GM23338 (cell line): Measurements from ENCODE around the gene MAG. TPM values are rescaled to one million over a fixed set of nuclear protein-coding genes. Genes with fewer than 3 reads are reported as not detected.

ENCODE experiments used
- ATAC-seq: fragments of 200-7000 bp; cut with Tn5 transposase; 3 replicates; pipeline ENCODE4 v1.9.1; 2020
- DNase-seq: peaks from one replicate; pipeline ENCODE4 v3.0.0-alpha.2; 2015; ENCODE audit warnings: low spot score
- H2AFZ ChIP-seq: fragments of 200-600 bp; sonication (generic); 2 replicates; pipeline ENCODE4 v1.8.0; 2016; ENCODE audit warnings: antibody characterized with exemption, mild to moderate bottlenecking, moderate library complexity
- H3F3A ChIP-seq: fragments of 200-600 bp; sonication (generic); replicated peaks from 2 replicates; pipeline ENCODE4 v1.8.0; 2017; ENCODE audit warnings: antibody characterized with exemption, mixed run types, low read depth
- H3K27ac ChIP-seq: fragments of 200-600 bp; sonication (generic); 2 replicates; pipeline ENCODE4 v1.6.1; 2016; ENCODE audit warnings: low read depth
- H3K27me3 ChIP-seq: fragments of 200-600 bp; sonication (generic); 2 replicates; pipeline ENCODE4 v1.8.0; 2016; ENCODE audit warnings: mild to moderate bottlenecking, mixed run types, moderate library complexity; ENCODE audit not compliant: insufficient read depth
- H3K36me3 ChIP-seq: fragments of 200-600 bp; sonication (generic); 2 replicates; pipeline ENCODE4 v1.8.0; 2016; ENCODE audit warnings: mild to moderate bottlenecking; ENCODE audit not compliant: insufficient read depth
- H3K4me1 ChIP-seq: fragments of 200-600 bp; sonication (generic); 2 replicates; pipeline ENCODE4 v1.8.0; 2016; ENCODE audit warnings: mild to moderate bottlenecking, moderate library complexity; ENCODE audit not compliant: insufficient read depth
- H3K4me2 ChIP-seq: fragments of 200-600 bp; sonication (generic); 2 replicates; pipeline ENCODE4 v1.7.1; 2017; ENCODE audit warnings: mixed run types
- H3K4me3 ChIP-seq: fragments of 200-600 bp; sonication (generic); 2 replicates; pipeline ENCODE4 v1.6.1; 2016; ENCODE audit warnings: mixed run types
- H3K79me2 ChIP-seq: fragments of 200-600 bp; sonication (generic); replicated peaks from 2 replicates; pipeline ENCODE4 v1.8.0; 2017; ENCODE audit warnings: mild to moderate bottlenecking; ENCODE audit not compliant: insufficient read depth
- H3K9me2 ChIP-seq: fragments of 200-600 bp; sonication (generic); 2 replicates; pipeline ENCODE4 v1.8.0; 2017; ENCODE audit not compliant: insufficient read depth
- H4K20me1 ChIP-seq: fragments of 200-600 bp; sonication (generic); replicated peaks from 2 replicates; pipeline ENCODE4 v1.8.0; 2017; ENCODE audit warnings: mild to moderate bottlenecking; ENCODE audit not compliant: insufficient read depth
- H3K27ac Mint-ChIP-seq: 2 replicates; pipeline ENCODE4 v1.8.0; 2020; ENCODE audit warnings: inconsistent platforms, mild to moderate bottlenecking, moderate library complexity, mixed read lengths
- H3K27me3 Mint-ChIP-seq: 3 replicates; pipeline ENCODE4 v1.8.0; 2022; ENCODE audit warnings: low read depth, mild to moderate bottlenecking, moderate library complexity, mixed read lengths, inconsistent platforms; ENCODE audit not compliant: insufficient read depth, poor library complexity
- H3K36me3 Mint-ChIP-seq: 3 replicates; pipeline ENCODE4 v1.8.0; 2021; ENCODE audit warnings: low read depth, mild to moderate bottlenecking, inconsistent platforms, moderate library complexity, mixed read lengths
- H3K4me1 Mint-ChIP-seq: 3 replicates; pipeline ENCODE4 v1.8.0; 2020; ENCODE audit warnings: mild to moderate bottlenecking, inconsistent platforms, mixed read lengths
- H3K4me3 Mint-ChIP-seq: 3 replicates; pipeline ENCODE4 v1.8.0; 2021; ENCODE audit warnings: moderate library complexity, mild to moderate bottlenecking, inconsistent platforms, mixed read lengths
- H3K9me3 Mint-ChIP-seq: 3 replicates; pipeline ENCODE4 v1.8.0; 2020; ENCODE audit warnings: moderate library complexity, mild to moderate bottlenecking, inconsistent platforms, mixed read lengths
- CREB1 ChIP-seq: fragments of 250-450 bp; sonication (Bioruptor Pico); IDR thresholded peaks from 2 replicates; pipeline ENCODE4 v1.5.0; 2020; ENCODE audit warnings: low read depth, mild to moderate bottlenecking, moderate library complexity
- ETS1 ChIP-seq: IDR thresholded peaks from 2 replicates; pipeline ENCODE4 v1.6.1; 2016; ENCODE audit warnings: antibody characterized with exemption
- EZH2 ChIP-seq: fragments of 200-600 bp; sonication (generic); IDR thresholded peaks from one replicate; pipeline ENCODE4 v1.8.0; 2017; ENCODE audit warnings: antibody characterized with exemption, mild to moderate bottlenecking, low read depth; ENCODE audit not compliant: unreplicated experiment
- EZH2phosphoT487 ChIP-seq: fragments of 200-600 bp; sonication (generic); IDR thresholded peaks from one replicate; pipeline ENCODE4 v1.8.1; 2018; ENCODE audit warnings: antibody characterized with exemption; ENCODE audit not compliant: unreplicated experiment
- JUNB ChIP-seq: IDR thresholded peaks from one replicate; pipeline ENCODE4 v1.6.1; 2016; ENCODE audit warnings: antibody characterized with exemption; ENCODE audit not compliant: unreplicated experiment
- NANOG ChIP-seq: IDR thresholded peaks from 2 replicates; pipeline ENCODE4 v1.6.1; 2016; ENCODE audit warnings: antibody characterized with exemption, borderline replicate concordance
- POLR2AphosphoS5 ChIP-seq: IDR thresholded peaks from 2 replicates; pipeline ENCODE4 v1.6.1; 2016; ENCODE audit warnings: antibody characterized with exemption, low read depth
- REST ChIP-seq: IDR thresholded peaks from one replicate; pipeline ENCODE4 v1.6.1; 2018; ENCODE audit warnings: antibody characterized with exemption; ENCODE audit not compliant: unreplicated experiment
- STAT1 ChIP-seq: IDR thresholded peaks from one replicate; pipeline ENCODE4 v1.6.1; 2016; ENCODE audit warnings: antibody characterized with exemption; ENCODE audit not compliant: unreplicated experiment
- ZNF114 ChIP-seq: fragments of 250-450 bp; sonication (Bioruptor Pico); IDR thresholded peaks from 2 replicates; pipeline ENCODE4 v1.5.0; 2020; ENCODE audit warnings: mild to moderate bottlenecking, moderate library complexity
- ZNF331 ChIP-seq: fragments of 250-450 bp; sonication (Bioruptor Pico); IDR thresholded peaks from 2 replicates; pipeline ENCODE4 v1.5.0; 2020; ENCODE audit warnings: low read depth, mild to moderate bottlenecking, moderate library complexity
- polyA plus RNA-seq: library from polyadenylated mRNA; unstranded; fragments of >200 nt; fragmentation: Nextera tagmentation; extraction: Ambion mirVana; gene quantifications from 2 replicates; pipeline ENCODE4 v1.2.1, GENCODE V29; 2016
- total RNA-seq: library from RNA; depleted of rRNA; stranded (reverse); fragments of >200 nt; shearing (Covaris generic); gene quantifications from 2 replicates; pipeline ENCODE4 v1.2.3, GENCODE V29; 2014
- TF ChIP-seq, protein P1 (sequence below), 2 experiments: fragments of 200-600 bp in 1 of 2; sonication (generic) in 1 of 2; conservative IDR thresholded peaks; 2 replicates each; pipeline versions ENCODE4 v1.5.1 to v1.6.1; 2016 to 2017; ENCODE audit warnings: antibody characterized with exemption in 2 of 2, low read depth in 2 of 2, mild to moderate bottlenecking in 2 of 2, moderate library complexity in 1 of 2
- TF ChIP-seq, protein P2 (sequence below): fragments of 250-450 bp; sonication (Bioruptor Pico); IDR thresholded peaks from 2 replicates; pipeline ENCODE4 v1.5.0; 2020; ENCODE audit warnings: mild to moderate bottlenecking, moderate library complexity

MAG gene
- total and polyA plus RNA-seq, 2 experiments from 2014 or later = 0.61 to 1.3 TPM

DNA sequence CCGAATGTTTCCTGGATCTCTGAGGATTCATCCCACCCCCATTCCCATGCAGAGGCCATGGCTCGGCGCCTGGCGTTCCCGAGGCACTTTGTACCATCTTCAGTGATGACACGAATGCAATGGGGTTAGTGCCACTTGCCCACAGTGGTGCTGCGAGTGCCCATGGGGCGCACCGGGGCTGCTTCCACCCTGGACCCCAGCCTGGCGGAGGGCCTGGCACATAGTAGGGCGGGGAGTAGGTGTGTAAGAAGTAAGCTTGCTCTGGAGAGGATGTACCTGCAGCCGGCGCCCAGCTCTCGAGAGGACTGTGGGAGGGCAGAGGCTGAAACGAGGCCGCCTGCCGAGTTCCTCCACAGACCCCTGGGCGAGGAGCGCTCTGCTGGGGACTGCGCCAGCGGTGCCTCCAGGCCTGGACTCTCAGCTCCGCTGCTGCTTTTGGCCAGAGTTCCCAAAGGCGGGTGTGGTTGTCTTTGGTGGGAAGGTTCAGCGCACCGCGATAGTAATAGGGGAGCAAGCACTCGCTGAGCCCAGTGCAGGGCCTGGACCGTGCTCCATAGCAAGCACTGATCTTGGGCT is 15.2 kb upstream of the MAG start:
- H3K36me3 Mint-ChIP-seq = peaks cover 50% of the 10 kb centered on the region

More for the DNA sequence above, 15.2 kb upstream of the MAG start:
- no peak overlapping the region for H3K4me3 Mint-ChIP-seq
- H3K4me1 Mint-ChIP-seq = no peaks in the 10 kb centered on the region; the same call in 2 of the 3 replicates
- peaks cover 22% of the 10 kb centered on the region for H3K27me3 Mint-ChIP-seq
- TF ChIP-seq, protein P1, sequence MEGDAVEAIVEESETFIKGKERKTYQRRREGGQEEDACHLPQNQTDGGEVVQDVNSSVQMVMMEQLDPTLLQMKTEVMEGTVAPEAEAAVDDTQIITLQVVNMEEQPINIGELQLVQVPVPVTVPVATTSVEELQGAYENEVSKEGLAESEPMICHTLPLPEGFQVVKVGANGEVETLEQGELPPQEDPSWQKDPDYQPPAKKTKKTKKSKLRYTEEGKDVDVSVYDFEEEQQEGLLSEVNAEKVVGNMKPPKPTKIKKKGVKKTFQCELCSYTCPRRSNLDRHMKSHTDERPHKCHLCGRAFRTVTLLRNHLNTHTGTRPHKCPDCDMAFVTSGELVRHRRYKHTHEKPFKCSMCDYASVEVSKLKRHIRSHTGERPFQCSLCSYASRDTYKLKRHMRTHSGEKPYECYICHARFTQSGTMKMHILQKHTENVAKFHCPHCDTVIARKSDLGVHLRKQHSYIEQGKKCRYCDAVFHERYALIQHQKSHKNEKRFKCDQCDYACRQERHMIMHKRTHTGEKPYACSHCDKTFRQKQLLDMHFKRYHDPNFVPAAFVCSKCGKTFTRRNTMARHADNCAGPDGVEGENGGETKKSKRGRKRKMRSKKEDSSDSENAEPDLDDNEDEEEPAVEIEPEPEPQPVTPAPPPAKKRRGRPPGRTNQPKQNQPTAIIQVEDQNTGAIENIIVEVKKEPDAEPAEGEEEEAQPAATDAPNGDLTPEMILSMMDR (conservative IDR thresholded peaks at IDR 0.05; ENCODE audit: low read depth in 2 of 2) = no peak
- TF ChIP-seq NANOG = no peak
- TF ChIP-seq STAT1 = no peak
- no peak for TF ChIP-seq JUNB
- no peak for TF ChIP-seq EZH2phosphoT487
- TF ChIP-seq ZNF331 = no peak
- TF ChIP-seq EZH2 = no peak
- no peak for TF ChIP-seq CREB1 (CRISPR knock-in tag)
- no peak for TF ChIP-seq REST
- TF ChIP-seq POLR2AphosphoS5 = no peak
- no peak for TF ChIP-seq ZNF114 (CRISPR knock-in tag)
- TF ChIP-seq, protein P2, sequence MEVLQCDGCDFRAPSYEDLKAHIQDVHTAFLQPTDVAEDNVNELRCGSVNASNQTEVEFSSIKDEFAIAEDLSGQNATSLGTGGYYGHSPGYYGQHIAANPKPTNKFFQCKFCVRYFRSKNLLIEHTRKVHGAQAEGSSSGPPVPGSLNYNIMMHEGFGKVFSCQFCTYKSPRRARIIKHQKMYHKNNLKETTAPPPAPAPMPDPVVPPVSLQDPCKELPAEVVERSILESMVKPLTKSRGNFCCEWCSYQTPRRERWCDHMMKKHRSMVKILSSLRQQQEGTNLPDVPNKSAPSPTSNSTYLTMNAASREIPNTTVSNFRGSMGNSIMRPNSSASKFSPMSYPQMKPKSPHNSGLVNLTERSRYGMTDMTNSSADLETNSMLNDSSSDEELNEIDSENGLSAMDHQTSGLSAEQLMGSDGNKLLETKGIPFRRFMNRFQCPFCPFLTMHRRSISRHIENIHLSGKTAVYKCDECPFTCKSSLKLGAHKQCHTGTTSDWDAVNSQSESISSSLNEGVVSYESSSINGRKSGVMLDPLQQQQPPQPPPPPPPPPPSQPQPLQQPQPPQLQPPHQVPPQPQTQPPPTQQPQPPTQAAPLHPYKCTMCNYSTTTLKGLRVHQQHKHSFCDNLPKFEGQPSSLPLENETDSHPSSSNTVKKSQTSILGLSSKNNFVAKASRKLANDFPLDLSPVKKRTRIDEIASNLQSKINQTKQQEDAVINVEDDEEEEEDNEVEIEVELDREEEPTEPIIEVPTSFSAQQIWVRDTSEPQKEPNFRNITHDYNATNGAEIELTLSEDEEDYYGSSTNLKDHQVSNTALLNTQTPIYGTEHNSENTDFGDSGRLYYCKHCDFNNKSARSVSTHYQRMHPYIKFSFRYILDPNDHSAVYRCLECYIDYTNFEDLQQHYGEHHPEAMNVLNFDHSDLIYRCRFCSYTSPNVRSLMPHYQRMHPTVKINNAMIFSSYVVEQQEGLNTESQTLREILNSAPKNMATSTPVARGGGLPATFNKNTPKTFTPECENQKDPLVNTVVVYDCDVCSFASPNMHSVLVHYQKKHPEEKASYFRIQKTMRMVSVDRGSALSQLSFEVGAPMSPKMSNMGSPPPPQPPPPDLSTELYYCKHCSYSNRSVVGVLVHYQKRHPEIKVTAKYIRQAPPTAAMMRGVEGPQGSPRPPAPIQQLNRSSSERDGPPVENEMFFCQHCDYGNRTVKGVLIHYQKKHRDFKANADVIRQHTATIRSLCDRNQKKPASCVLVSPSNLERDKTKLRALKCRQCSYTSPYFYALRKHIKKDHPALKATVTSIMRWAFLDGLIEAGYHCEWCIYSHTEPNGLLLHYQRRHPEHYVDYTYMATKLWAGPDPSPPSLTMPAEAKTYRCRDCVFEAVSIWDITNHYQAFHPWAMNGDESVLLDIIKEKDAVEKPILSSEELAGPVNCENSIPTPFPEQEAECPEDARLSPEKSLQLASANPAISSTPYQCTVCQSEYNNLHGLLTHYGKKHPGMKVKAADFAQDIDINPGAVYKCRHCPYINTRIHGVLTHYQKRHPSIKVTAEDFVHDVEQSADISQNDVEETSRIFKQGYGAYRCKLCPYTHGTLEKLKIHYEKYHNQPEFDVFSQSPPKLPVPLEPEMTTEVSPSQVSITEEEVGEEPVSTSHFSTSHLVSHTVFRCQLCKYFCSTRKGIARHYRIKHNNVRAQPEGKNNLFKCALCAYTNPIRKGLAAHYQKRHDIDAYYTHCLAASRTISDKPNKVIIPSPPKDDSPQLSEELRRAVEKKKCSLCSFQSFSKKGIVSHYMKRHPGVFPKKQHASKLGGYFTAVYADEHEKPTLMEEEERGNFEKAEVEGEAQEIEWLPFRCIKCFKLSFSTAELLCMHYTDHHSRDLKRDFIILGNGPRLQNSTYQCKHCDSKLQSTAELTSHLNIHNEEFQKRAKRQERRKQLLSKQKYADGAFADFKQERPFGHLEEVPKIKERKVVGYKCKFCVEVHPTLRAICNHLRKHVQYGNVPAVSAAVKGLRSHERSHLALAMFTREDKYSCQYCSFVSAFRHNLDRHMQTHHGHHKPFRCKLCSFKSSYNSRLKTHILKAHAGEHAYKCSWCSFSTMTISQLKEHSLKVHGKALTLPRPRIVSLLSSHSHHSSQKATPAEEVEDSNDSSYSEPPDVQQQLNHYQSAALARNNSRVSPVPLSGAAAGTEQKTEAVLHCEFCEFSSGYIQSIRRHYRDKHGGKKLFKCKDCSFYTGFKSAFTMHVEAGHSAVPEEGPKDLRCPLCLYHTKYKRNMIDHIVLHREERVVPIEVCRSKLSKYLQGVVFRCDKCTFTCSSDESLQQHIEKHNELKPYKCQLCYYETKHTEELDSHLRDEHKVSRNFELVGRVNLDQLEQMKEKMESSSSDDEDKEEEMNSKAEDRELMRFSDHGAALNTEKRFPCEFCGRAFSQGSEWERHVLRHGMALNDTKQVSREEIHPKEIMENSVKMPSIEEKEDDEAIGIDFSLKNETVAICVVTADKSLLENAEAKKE (CRISPR knock-in tag) = no peak
- no peak for TF ChIP-seq ETS1
- Histone ChIP-seq H3K36me3 (no peaks in the 10 kb centered on the region; the same call in 1 of the 2 replicates), H3K9me2 (no peaks in the 10 kb centered on the region), H3K27me3 (no peaks in the 10 kb centered on the region), H3K4me2 (no peak overlapping the region), H3F3A (no peaks in the 10 kb centered on the region), H2AFZ (no peak overlapping the region), H4K20me1 (peaks cover under 1% of the 10 kb centered on the region; the same call in 1 of the 2 replicates), H3K79me2 (no peaks in the 10 kb centered on the region), H3K4me3 (no peak overlapping the region), H3K27ac (no peak overlapping the region), H3K4me1 (no peaks in the 10 kb centered on the region)
- ATAC-seq (no peak), DNase-seq (no peak)
- no peaks in the 10 kb centered on the region; the same call in 2 of the 3 replicates for H3K9me3 Mint-ChIP-seq
- no peak overlapping the region for H3K27ac Mint-ChIP-seq
